Left hindlimb (tissue), 1 donor: ENCODE results near the gene METTL26.
A peak's percentile ranks its signal among the peaks of the same experiment; 100 is the strongest.

ENCODE experiments used
- DNase-seq: peaks from one replicate; pipeline ENCODE4 v3.0.0-alpha.2; 2018

Gene METTL26

DNA sequence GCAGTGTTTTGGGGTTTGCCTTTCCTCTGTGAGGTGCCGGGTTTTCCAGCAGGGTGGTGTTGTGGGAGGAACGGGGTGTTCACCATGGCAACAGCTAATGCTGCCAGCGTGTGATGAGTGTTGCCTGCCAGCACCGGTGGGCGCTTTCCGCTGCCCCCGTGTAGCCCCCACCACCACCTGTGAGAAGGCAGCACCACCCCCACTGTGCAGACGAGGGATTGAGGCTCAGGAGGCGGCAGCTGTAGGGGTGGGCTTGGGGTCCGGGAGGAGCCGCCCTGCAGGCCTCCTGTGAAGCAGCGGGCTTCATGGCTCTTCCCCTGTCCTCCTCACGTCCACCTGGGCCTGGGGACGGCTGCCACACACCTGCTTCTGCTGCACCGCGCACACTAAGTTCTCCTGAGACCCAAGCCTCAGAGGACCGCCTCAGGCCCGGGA lies 41.0 kb downstream of the METTL26 start:
- DNase-seq, result no peak

DNA sequence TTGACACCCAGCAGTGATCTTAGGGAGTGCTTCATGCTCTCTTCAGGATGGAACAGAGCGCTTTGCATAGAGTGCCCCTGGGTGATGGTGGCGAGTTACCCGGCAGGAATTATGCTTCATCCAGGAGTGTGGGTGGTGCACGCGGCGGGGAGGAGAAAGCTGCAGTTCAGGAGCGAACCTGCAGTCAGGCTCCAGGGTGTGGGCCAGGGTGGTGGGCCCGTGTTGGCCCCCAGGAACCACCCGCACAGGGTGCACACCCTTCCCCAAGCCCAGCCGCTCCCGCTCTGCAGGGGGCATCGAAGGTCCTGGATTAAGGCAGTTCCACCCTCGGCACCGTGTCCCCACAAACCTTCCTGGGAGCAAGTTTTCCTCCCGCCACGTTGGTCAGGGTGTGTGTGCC lies 42.3 kb downstream of the METTL26 start:
- no peak for DNase-seq

DNA sequence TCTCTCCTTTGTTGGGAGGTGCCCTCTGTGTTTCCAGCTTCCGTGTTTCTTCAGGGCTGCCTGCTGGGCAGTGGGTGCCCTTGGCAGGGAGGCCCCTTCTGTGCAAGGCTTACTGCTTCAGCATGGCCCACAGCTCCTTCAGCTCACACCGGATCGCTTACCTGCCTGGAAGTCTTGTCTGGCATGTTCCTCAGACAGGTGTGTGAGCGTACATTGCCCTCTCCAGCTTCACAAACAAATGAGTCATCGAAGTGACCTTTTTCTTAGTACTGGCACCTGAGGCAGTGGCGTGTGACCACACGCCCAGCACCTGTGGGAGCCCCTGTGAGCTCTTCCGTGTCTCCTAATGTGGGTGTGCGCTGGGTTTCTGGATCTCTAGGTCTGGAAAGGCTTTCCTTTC lies 42.7 kb downstream of the METTL26 start:
- DNase-seq, result no peak

DNA sequence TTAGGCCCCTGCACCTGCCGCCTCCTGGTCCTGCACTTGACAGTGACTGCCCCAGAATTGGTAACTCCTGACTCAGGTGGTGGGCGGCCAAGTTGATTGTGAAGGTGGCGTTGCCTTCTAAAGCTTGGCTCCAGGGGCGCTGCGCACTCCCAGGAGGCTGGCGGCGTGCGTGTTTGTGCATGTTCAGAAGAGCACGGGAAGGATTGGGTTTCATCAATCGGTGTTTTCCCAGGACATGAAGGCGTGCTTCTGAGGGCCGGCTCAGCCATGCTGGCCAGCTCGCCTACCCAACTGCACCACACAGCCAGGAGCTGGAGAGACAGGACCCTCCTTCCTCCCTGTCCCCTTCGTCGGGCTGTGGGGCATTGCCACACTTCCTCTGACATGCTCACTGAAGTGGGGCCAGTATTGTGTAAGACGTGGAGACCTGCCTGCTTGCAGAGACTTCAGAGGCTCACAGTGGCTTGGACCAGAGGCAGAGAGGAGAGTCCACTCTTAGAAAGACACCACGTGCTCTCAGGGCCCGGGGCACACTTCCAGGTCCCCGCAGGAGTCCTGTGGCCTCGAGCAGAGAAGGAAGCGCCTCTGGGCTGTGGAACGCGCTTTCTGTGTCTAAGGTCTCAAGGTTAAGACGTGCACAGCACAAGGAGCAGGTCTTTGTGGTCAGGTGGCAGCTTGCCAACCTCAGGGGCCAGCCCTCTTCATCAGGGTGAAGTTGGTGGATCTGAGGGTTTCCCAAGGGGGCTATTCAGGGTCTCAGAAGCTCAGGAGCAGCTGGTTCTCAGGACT lies 43.4 kb downstream of the METTL26 start:
- no peak for DNase-seq

DNA sequence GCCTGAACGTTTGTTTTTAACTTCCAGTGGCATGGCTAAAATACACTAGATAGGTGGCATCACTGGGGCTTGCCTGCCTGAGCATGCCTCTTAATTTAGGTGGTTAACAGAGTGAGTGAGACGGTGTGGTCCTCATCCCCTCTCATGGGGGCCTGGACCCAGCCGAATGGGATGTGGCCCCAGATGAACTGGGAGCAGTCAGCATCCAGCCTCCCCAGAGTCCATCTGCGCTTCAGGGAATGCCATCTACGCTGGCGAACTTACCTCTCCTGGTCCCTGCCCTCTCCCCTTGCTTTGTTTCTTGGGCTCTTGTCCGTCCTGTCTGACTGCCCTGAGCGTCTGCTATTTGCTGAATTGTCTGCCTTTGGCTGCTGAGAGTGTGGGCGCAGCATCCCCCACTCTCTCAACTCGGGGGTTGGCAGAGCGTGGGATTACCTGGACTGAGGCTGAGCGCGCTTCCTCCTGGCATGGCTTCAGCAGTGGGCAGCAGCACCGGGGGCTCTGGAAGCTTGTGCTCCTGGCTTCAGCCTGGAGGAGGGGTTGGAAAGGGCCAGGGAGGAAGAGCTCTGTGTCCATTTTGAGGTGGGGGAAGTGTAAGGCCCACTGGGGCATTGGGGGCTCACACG lies 44.1 kb downstream of the METTL26 start:
- no peak for DNase-seq

DNA sequence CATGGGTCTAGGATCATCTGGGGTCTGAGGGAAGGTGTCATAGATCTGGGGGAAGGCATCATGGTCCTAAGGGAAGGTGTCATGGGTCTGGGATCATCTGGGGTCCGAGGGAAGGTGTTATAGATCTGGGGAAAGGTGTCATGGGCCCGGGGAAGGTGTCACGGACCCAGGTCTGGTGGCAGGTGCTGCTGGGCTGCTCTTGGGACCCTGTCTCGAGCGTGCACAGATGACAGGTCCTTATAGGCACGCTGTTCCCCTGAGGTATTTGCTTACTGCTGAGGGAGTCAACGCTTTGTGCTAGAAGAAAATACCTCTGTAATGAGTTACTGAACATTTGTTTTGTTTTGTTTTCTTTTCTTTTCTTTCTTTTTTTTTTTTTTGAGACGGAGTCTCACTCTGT lies 44.9 kb downstream of the METTL26 start:
- DNase-seq, result no peak

DNA sequence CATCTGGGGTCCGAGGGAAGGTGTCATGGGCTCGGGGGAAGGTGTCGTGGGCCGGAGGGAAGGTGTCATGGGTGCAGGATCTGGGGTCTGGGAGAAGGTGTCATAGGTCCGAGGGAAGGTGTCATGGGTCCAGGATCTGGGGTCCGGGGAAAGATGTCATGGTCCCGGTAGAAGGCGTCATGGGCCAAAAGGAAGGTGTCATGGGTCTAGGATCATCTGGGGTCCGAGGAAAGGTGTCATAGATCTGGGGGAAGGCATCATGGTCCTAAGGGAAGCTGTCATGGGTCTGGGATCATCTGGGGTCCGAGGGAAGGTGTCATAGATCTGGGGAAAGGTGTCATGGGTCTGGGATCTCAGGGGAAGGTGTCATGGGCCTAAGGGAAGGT lies 45.3 kb downstream of the METTL26 start:
- no peak for DNase-seq

DNA sequence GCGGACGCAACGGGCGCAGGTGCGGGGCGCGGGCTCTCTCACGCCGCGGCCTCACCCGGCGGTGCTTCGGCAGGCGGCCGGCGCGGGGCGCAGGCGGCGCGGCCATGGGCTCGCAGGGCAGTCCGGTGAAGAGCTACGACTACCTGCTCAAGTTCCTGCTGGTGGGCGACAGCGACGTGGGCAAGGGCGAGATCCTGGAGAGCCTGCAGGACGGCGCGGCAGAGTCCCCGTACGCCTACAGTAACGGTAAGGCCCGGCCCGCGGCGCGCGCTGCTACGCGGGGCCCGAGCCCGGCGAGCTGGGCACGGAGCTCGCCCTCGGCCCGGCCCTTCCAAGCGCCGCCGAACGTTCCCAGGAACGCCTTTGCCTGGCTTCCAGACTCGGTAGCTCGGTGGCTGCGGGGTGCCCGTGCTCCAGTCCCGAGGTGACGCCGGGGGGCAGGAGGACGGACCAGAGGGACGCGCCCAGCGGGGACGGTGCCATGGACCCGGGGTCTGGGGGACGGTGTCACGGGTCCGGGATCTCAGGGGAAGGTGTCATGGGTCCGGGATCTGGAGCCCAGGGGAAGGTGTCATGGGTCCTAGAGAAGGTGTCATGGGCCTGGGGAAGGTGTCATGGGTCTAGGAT lies 45.8 kb downstream of the METTL26 start:
- no peak for DNase-seq

DNA sequence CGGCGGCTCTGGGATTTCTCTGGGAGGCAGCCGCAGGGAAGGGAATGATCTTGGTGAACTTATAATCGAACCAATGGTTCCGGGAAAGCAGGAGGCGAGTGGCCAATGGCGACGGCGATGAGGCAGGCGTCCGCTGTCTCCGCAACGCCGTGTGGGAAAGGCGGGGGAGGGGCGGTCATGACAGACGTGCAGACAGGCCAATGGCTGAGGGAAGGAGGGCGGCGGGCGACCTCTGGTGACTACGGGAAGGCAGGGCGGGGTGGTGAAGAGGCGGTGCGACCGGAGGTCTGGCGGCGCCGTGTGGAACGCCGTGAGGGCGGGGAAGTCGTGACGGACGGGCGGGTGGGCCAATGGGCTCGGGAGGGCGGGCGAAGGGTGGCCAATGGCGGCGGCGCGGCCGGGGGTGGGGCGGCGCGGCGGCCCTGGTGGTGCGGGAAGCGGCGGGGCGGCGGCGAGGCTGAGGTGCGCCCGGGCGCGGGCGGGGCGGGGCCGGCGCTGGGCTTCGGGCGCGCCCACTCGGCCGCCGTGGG lies 46.4 kb downstream of the METTL26 start, which contains the start of gene RAB40C:
Gene RAB40C (plus strand): TSS at position 409 of the 530 bp plus-strand sequence. CDS start 226 bp downstream, outside the sequence.
- peak; percentile 99 for DNase-seq

DNA sequence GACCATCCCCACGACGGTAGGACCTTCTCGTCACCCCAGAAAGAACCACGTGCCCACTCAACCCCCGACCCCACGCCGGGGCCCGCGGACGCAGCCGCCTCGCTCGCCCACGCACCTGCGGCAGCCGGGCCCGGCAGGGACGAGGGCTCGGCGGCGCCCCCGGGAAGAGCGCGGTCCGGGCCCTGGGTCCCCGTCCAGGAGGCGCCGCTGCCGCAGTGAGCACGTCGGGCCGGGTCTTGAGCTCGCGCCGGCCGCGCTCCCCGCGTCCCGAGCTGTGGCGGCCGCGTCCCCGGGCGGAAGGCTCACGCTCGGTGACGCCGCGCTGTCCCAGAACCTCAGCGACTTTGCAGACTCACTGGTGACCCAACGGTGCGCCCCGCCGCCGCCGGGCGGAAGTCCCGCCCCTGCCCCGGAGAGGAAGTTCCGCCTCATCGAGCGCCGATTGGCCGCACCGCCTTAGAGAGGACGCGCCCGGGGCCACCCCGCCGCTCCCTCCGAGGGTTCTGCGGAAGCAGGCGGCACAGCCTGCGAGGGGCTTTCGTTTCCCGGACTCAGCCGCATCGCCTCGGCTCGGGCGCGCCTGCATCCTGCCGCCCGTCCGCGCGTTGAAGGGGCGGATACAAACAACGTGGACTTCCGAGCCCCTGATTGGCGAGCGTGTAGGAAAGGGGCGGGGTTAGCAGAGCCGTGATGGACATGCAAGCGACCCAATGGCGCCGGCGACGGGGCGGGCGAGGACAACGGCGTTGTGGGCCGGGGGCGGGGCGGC lies 47.0 kb downstream of the METTL26 start:
- peak; percentile 98 for DNase-seq

DNA sequence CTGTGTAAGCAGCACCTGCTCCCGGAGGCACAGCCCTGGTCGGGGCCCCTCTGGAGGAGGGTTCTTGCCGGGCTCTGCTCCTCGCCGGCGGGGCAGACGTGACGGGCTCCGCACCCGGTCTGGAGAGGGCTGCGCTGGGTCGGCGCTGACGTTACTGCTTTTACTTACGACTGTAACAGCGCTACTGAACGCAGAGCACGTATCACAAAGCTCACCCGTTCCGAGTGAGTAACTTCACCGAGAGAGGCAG lies 47.5 kb downstream of the METTL26 start:
- no peak for DNase-seq

DNA sequence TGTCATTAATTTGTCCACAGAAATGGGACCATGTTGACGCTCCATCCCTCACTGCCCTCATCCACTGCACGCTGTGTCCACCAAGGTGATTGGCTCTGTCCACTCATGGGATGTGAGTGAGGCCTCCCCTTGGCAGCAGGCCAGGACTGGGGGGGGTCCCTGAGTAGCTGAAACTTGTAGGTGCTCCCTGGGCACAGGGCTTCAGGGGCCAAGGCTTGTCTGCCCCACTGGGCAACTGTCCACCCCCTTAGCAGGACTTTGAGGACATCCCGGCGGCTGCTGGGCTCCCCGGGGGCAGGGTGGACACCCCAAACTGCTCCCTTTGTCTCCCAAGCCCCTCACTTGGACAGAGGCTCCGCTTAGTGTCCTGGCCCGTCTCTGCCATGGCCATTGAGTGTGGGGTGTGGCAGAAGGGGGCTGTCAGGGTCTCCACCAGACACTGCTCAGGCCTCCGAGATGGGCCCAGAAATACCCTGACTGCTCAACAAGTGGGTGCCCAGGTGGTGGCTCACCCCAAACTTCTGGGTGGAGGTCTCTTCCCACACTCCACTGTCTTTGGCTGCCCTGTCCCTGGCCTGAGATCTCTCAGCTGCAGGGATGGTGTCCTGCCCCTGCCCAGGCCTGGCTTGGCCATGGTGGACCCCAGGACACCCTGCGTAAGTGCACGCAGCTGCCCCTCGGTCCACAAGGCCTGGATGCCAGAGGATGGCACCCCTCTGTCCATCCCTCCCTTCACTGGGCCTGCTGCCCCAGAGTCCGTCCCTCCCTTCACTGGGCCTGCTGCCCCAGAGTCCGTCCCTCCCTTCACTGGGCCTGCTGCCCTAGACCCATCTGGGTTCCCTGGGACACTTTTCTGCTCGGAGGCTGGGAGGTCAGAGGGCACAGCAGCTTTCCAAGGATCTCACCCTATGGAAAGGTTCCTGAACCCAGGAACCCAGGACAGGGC lies 49.2 kb downstream of the METTL26 start:
- no peak for DNase-seq

DNA sequence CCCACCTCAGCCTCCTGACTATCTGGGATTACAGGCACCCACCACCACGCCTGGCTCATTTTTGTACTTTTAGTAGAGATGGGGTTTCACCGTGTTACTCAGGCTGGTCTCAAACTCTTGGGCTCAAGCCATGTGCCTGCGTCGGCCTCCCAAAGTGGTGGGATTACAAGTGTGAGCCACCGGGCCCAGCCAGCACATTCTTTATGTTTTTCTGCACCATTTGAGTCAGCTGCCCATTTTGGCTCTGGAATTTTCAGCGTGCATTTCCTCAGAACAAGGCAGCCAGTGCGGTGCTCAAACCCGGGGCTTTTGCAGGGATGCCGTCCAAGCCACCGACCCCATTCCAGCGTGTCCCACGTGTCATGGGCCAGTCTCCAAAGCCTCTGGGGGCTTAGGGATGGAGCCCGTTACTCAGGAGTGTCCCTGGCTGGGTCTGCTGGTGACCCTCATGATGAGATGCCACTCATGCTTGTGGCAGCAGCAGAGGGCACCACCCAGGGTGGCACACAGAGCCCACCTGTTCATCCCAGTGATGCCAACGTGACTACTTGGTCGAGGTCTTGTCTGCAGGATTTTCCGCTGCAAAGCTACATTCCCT lies 50.0 kb downstream of the METTL26 start:
- DNase-seq, result no peak

DNA sequence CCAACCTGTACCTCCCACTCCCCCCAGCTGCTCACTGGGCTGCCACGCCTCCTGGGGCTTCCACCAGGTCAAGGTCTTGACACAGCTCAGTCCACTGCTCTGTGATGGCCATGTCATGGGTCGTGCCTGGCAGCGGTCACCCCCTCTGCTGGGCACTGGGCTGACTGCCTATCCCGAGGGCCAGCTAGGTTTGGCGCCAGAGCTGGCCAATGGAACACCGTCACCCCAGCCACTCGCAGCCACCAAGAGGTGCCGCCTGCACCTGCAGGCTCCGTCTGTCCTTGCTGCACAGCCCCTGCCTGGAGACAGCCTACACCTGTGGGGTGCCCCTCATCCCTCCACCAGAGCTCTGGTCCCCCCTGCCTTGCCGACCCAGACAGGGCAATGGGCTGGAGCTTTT lies 50.8 kb downstream of the METTL26 start:
- DNase-seq, result no peak
